NCI-H2196 treated with DMSO at 0.1 percent for 48 hours (cell line): ENCODE results near the gene ZAR1L.
"Not testable (repeated sequence)": the region's sequence is repeated elsewhere in the genome, so short reads cannot be mapped to it uniquely, and the experiment has no call there.

Experiments used
- DNase-seq: peaks from one replicate; lab custom pipeline; 2025; ENCODE audit not compliant: unreplicated experiment; lab: John Stamatoyannopoulos, UW

ZAR1L gene

GRCh38 chr13:32315238-32316027 lies at the start of gene ZAR1L, which contains the start of gene BRCA2:
Gene ZAR1L (minus strand): TSS chr13:32315363. CDS start chr13:32311925, 3,438 bp downstream.
Gene BRCA2 (plus strand): TSS chr13:32315508. CDS start chr13:32316461, 953 bp downstream.
- DNase-seq = peak; percentile 35

- DNase-seq = no peak
These were observed 47.4 kb upstream of the ZAR1L start for GRCh38 chr13:32362574-32362973.

- not testable (repeated sequence) for DNase-seq
These were observed 40.8 kb upstream of the ZAR1L start for GRCh38 chr13:32355935-32356334.

GRCh38 chr13:32354040-32354439 lies 38.9 kb upstream of the ZAR1L start:
- no peak for DNase-seq

- DNase-seq = not testable (repeated sequence)
These were observed 35.8 kb upstream of the ZAR1L start for GRCh38 chr13:32350839-32351441.

- no peak for DNase-seq
These were observed 32.5 kb upstream of the ZAR1L start for GRCh38 chr13:32347651-32348050.

- no peak for DNase-seq
These were observed 25.8 kb upstream of the ZAR1L start for GRCh38 chr13:32340914-32341313.

GRCh38 chr13:32334671-32335070 lies 19.5 kb upstream of the ZAR1L start:
- DNase-seq = no peak

- DNase-seq = no peak
These were observed 15.3 kb upstream of the ZAR1L start for GRCh38 chr13:32330441-32330840.

GRCh38 chr13:32323912-32324311 lies 8.7 kb upstream of the ZAR1L start:
- DNase-seq = no peak

GRCh38 chr13:32320528-32320927 lies 5.4 kb upstream of the ZAR1L start:
- no peak for DNase-seq

GRCh38 chr13:32317716-32318465 lies 2.7 kb upstream of the ZAR1L start:
- DNase-seq = no peak

- no peak for DNase-seq
These were observed 1.3 kb upstream of the ZAR1L start for GRCh38 chr13:32316501-32316900.

- no peak for DNase-seq
These were observed 821 bp upstream of the ZAR1L start for GRCh38 chr13:32316028-32316339.

GRCh38 chr13:32314271-32315237 lies 609 bp downstream of the ZAR1L start:
- DNase-seq = no peak

GRCh38 chr13:32311188-32311897 lies 3.8 kb downstream of the ZAR1L start:
- no peak for DNase-seq

GRCh38 chr13:32310134-32310706 lies 4.9 kb downstream of the ZAR1L start:
- DNase-seq = no peak

- DNase-seq = no peak
These were observed 5.6 kb downstream of the ZAR1L start for GRCh38 chr13:32309312-32310133.

- DNase-seq = no peak
These were observed 9.5 kb downstream of the ZAR1L start for GRCh38 chr13:32305646-32306045.
